HepG2 (cell line): Measurements from ENCODE around the gene COQ8A. TPM values are rescaled to one million over a fixed set of nuclear protein-coding genes. Genes with fewer than 3 reads are reported as not detected.
A peak's percentile ranks its signal among the peaks of the same experiment; 100 is the strongest.

Experiments used
- FOXK2 ChIP-seq: fragments of 450-650 bp; IDR thresholded peaks from 2 replicates; pipeline ENCODE4 v1.6.1; 2016
- HNRNPL ChIP-seq: fragments of 200-400 bp; formaldehyde crosslinking; IDR thresholded peaks from 2 replicates; pipeline ENCODE4 v1.6.1; 2017; ENCODE audit warnings: mild to moderate bottlenecking, low read depth, low read length
- JUN ChIP-seq: sonication (generic); formaldehyde crosslinking; IDR thresholded peaks from 2 replicates; pipeline ENCODE4 v1.4.0; 2020; ENCODE audit warnings: mild to moderate bottlenecking, missing genetic modification reagents
- KAT2B ChIP-seq: fragments of 150-350 bp; IDR thresholded peaks from 2 replicates; pipeline ENCODE4 v1.6.1; 2014; ENCODE audit warnings: low read depth, low read length, borderline replicate concordance
- MTF2 ChIP-seq: sonication (generic); formaldehyde crosslinking; IDR thresholded peaks from 2 replicates; pipeline ENCODE4 v1.5.0; 2020; ENCODE audit warnings: missing genetic modification reagents, borderline replicate concordance
- SNRNP70 ChIP-seq: fragments of 200-400 bp; formaldehyde crosslinking; IDR thresholded peaks from 2 replicates; pipeline ENCODE4 v1.6.1; 2017; ENCODE audit warnings: mild to moderate bottlenecking, low read depth, low read length, moderate library complexity
- ZNF136 ChIP-seq: sonication (generic); formaldehyde crosslinking; IDR thresholded peaks from 2 replicates; pipeline ENCODE4 v1.8.1; 2022; ENCODE audit warnings: low read depth, mild to moderate bottlenecking, moderate library complexity, missing genetic modification reagents
- ZNF337 ChIP-seq: sonication (generic); formaldehyde crosslinking; IDR thresholded peaks from 2 replicates; pipeline ENCODE4 v1.5.1; 2020; ENCODE audit warnings: missing genetic modification reagents, low read depth, mild to moderate bottlenecking, borderline replicate concordance
- ZNF33B ChIP-seq: sonication (generic); formaldehyde crosslinking; IDR thresholded peaks from 2 replicates; pipeline ENCODE4 v1.5.1; 2020; ENCODE audit warnings: mild to moderate bottlenecking, missing genetic modification reagents
- ZNF367 ChIP-seq: sonication (generic); formaldehyde crosslinking; IDR thresholded peaks from 2 replicates; pipeline ENCODE4 v1.4.0; 2020; ENCODE audit warnings: missing genetic modification reagents, borderline replicate concordance
- ZNF589 ChIP-seq: sonication (generic); formaldehyde crosslinking; conservative IDR thresholded peaks from 2 replicates; pipeline ENCODE4 v1.8.0; 2022; ENCODE audit warnings: mild to moderate bottlenecking, moderate library complexity, missing genetic modification reagents
- polyA plus RNA-seq, 8 experiments: library from polyadenylated mRNA; depleted of rRNA in 3 of 8; stranded (reverse) in 7 of 8; unstranded in 1 of 8; fragments of >200 nt; fragmentation: Illumina TruSeq in 4 of 8; extraction: Trizol in 4 of 8; gene quantifications; 2 replicates each; pipeline versions ENCODE4 v1.2.1 to v1.2.3, GENCODE V29; 2011 to 2016; ENCODE audit warnings: low read depth in 4 of 8, missing spikeins in 1 of 8, mixed read lengths in 1 of 8; ENCODE audit not compliant: insufficient read depth in 1 of 8
- total RNA-seq, 5 experiments: library from RNA; depleted of rRNA; stranded (reverse); fragments of >200 nt; fragmentation: Illumina TruSeq; extraction: Trizol; gene quantifications; 2 replicates each; pipeline ENCODE4 v1.2.3, GENCODE V29; 2016; ENCODE audit warnings: low read depth in 1 of 5
- TF ChIP-seq, protein P1 (sequence below): sonication (generic); formaldehyde crosslinking; IDR thresholded peaks from 2 replicates; pipeline ENCODE4 v1.8.1; 2023; ENCODE audit warnings: missing genetic modification reagents, inconsistent platforms, borderline replicate concordance
- TF ChIP-seq, protein P2 (sequence below): sonication (generic); formaldehyde crosslinking; IDR thresholded peaks from 2 replicates; pipeline ENCODE4 v1.8.1; 2023; ENCODE audit warnings: missing genetic modification reagents, mild to moderate bottlenecking, borderline replicate concordance
- TF ChIP-seq, protein P3 (sequence below): sonication (generic); formaldehyde crosslinking; IDR thresholded peaks from 2 replicates; pipeline ENCODE4 v1.4.0; 2020; ENCODE audit warnings: missing genetic modification reagents
- TF ChIP-seq, protein P4 (sequence below): sonication (generic); formaldehyde crosslinking; IDR thresholded peaks from 2 replicates; pipeline ENCODE4 v1.4.0; 2020; ENCODE audit warnings: mild to moderate bottlenecking, missing genetic modification reagents
- TF ChIP-seq, protein P5 (sequence below): sonication (generic); formaldehyde crosslinking; IDR thresholded peaks from 2 replicates; pipeline ENCODE4 v1.9.0; 2021; ENCODE audit warnings: missing genetic modification reagents, mild to moderate bottlenecking, borderline replicate concordance
- TF ChIP-seq, protein P6 (sequence below): sonication (generic); formaldehyde crosslinking; IDR thresholded peaks from 2 replicates; pipeline ENCODE4 v1.8.0; 2022; ENCODE audit warnings: mild to moderate bottlenecking, missing genetic modification reagents; ENCODE audit not compliant: insufficient replicate concordance
- TF ChIP-seq, protein P7 (sequence below): sonication (generic); formaldehyde crosslinking; IDR thresholded peaks from 2 replicates; pipeline ENCODE4 v1.8.0; 2022; ENCODE audit warnings: missing genetic modification reagents, mild to moderate bottlenecking, borderline replicate concordance
- TF ChIP-seq, protein P8 (sequence below): sonication (generic); formaldehyde crosslinking; IDR thresholded peaks from 2 replicates; pipeline ENCODE4 v1.4.0; 2020; ENCODE audit warnings: missing genetic modification reagents

COQ8A gene
- total and polyA plus RNA-seq, 2 of the 13 experiments (the other 11 are each of a cell fraction or from before 2014, with no cell fraction given): 60.4 to 88.7 TPM

DNA sequence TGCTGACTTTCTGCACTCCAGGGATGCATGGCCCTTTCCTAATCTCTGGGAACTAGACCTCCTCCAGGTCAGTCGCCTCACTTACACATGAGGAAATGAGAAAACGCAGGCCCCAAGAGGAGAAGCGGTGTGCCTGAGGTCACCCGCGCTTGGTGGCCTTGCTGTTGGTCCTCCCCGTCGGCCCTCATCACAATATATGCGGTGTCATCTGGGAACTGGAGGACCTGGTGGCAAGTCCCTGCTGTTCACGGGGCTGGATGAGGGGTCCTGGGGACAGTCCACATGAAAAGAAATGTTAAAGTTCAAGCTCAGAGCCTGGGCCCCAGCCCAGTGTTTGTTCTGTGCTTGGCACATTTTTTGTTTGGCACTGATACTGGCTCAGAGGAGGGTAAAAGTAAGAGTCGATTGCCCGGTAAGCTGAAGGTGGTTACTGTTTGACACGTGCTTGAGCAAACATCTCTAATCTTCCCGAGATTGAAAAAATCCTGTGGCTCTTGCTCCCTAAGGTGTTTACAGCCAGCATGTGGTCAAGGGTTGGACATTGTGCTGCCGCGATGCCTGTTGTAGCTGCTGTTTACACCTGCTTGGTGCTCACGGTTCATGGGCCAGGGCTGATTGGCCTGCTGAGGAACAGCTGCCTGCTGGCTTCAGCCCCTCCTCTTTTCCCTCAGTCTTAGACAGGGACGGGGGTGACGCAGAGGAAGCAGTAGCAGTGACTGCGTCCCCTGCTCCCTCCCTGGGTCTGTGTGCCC is 5.2 kb downstream of the COQ8A start (continued):
- TF ChIP-seq, protein P1, sequence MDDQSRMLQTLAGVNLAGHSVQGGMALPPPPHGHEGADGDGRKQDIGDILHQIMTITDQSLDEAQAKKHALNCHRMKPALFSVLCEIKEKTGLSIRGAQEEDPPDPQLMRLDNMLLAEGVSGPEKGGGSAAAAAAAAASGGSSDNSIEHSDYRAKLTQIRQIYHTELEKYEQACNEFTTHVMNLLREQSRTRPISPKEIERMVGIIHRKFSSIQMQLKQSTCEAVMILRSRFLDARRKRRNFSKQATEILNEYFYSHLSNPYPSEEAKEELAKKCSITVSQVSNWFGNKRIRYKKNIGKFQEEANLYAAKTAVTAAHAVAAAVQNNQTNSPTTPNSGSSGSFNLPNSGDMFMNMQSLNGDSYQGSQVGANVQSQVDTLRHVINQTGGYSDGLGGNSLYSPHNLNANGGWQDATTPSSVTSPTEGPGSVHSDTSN (CRISPR knock-in tag): no peak
- TF ChIP-seq, protein P2, sequence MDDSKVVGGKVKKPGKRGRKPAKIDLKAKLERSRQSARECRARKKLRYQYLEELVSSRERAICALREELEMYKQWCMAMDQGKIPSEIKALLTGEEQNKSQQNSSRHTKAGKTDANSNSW (CRISPR knock-in tag): peak; percentile 58; the same call in 1 of the 2 replicates
- no peak for TF ChIP-seq JUN (CRISPR knock-in tag)
- TF ChIP-seq, protein P3, sequence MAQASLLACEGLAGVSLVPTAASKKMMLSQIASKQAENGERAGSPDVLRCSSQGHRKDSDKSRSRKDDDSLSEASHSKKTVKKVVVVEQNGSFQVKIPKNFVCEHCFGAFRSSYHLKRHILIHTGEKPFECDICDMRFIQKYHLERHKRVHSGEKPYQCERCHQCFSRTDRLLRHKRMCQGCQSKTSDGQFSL (CRISPR knock-in tag): no peak
- no peak for TF ChIP-seq ZNF33B (CRISPR knock-in tag)
- no peak for TF ChIP-seq ZNF367
- peak; percentile 62; the same call in 1 of the 2 replicates for TF ChIP-seq ZNF589 (CRISPR knock-in tag)
- no peak for TF ChIP-seq KAT2B
- TF ChIP-seq, protein P4, sequence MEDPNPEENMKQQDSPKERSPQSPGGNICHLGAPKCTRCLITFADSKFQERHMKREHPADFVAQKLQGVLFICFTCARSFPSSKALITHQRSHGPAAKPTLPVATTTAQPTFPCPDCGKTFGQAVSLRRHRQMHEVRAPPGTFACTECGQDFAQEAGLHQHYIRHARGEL (CRISPR knock-in tag): no peak
- peak; percentile 74 for TF ChIP-seq HNRNPL
- TF ChIP-seq, protein P5, sequence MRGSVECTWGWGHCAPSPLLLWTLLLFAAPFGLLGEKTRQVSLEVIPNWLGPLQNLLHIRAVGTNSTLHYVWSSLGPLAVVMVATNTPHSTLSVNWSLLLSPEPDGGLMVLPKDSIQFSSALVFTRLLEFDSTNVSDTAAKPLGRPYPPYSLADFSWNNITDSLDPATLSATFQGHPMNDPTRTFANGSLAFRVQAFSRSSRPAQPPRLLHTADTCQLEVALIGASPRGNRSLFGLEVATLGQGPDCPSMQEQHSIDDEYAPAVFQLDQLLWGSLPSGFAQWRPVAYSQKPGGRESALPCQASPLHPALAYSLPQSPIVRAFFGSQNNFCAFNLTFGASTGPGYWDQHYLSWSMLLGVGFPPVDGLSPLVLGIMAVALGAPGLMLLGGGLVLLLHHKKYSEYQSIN: no peak
- TF ChIP-seq ZNF136 (CRISPR knock-in tag): 0 out of 2 replicates have a peak, but pooled peaks have one; percentile 12
- TF ChIP-seq ZNF337: no peak
- TF ChIP-seq, protein P6, sequence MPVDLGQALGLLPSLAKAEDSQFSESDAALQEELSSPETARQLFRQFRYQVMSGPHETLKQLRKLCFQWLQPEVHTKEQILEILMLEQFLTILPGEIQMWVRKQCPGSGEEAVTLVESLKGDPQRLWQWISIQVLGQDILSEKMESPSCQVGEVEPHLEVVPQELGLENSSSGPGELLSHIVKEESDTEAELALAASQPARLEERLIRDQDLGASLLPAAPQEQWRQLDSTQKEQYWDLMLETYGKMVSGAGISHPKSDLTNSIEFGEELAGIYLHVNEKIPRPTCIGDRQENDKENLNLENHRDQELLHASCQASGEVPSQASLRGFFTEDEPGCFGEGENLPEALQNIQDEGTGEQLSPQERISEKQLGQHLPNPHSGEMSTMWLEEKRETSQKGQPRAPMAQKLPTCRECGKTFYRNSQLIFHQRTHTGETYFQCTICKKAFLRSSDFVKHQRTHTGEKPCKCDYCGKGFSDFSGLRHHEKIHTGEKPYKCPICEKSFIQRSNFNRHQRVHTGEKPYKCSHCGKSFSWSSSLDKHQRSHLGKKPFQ (CRISPR knock-in tag): peak; percentile 94
- TF ChIP-seq, protein P7, sequence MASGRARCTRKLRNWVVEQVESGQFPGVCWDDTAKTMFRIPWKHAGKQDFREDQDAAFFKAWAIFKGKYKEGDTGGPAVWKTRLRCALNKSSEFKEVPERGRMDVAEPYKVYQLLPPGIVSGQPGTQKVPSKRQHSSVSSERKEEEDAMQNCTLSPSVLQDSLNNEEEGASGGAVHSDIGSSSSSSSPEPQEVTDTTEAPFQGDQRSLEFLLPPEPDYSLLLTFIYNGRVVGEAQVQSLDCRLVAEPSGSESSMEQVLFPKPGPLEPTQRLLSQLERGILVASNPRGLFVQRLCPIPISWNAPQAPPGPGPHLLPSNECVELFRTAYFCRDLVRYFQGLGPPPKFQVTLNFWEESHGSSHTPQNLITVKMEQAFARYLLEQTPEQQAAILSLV: peak; percentile 71
- TF ChIP-seq SNRNP70: no peak
- TF ChIP-seq FOXK2: peak; percentile 97
- TF ChIP-seq, protein P8, sequence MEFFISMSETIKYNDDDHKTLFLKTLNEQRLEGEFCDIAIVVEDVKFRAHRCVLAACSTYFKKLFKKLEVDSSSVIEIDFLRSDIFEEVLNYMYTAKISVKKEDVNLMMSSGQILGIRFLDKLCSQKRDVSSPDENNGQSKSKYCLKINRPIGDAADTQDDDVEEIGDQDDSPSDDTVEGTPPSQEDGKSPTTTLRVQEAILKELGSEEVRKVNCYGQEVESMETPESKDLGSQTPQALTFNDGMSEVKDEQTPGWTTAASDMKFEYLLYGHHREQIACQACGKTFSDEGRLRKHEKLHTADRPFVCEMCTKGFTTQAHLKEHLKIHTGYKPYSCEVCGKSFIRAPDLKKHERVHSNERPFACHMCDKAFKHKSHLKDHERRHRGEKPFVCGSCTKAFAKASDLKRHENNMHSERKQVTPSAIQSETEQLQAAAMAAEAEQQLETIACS: no peak
- TF ChIP-seq MTF2: no peak
